ENCODE results near the gene ACAP1.

Gene ACAP1

GRCh38 chr17:7308625-7309433 lies 27.5 kb upstream of the ACAP1 start:
- H3K27ac ChIP-seq = peak overlapping the region; percentile 95 to 99
- H3K9me3 ChIP-seq = no peaks in the 10 kb centered on the region
- TF ChIP-seq CTCF (IDR thresholded peaks at IDR 0.05) = no peak
- intact Hi-C loops (cut with DNase I; ENCODE audit: low total_unique reads) = no loop called here
- H3K36me3 ChIP-seq = peaks cover 39 to 47% (median 43%) of the 10 kb centered on the region in 3 donors
- no peaks in the 10 kb centered on the region for H3K27me3 ChIP-seq
- DNase-seq = peak; percentile 80 to 87
- peaks cover 0 to 48% (median 37%) of the 10 kb centered on the region in 4 donors for H3K4me1 ChIP-seq
- peak overlapping the region; percentile 91 to 98 for H3K4me3 ChIP-seq

GRCh38 chr17:7309628-7310027 lies 26.7 kb upstream of the ACAP1 start:
- DNase-seq = no peak
- TF ChIP-seq CTCF (IDR thresholded peaks at IDR 0.05) = no peak
- H3K9me3 ChIP-seq = no peaks in the 10 kb centered on the region
- H3K27me3 ChIP-seq = no peaks in the 10 kb centered on the region
- intact Hi-C loops (cut with DNase I; ENCODE audit: low total_unique reads) = no loop called here
- peaks cover 0 to 56% (median 45%) of the 10 kb centered on the region in 4 donors for H3K4me1 ChIP-seq
- H3K27ac ChIP-seq = peak overlapping the region in 1 of 2 donors; percentile 95
- peak overlapping the region in 1 of 2 donors; percentile 98 for H3K4me3 ChIP-seq
- H3K36me3 ChIP-seq = peaks cover 41 to 52% (median 47%) of the 10 kb centered on the region in 3 donors

GRCh38 chr17:7311110-7311705 lies 25.1 kb upstream of the ACAP1 start:
- H3K4me1 ChIP-seq = peaks cover 0 to 63% (median 51%) of the 10 kb centered on the region in 4 donors
- no peak for TF ChIP-seq CTCF (IDR thresholded peaks at IDR 0.05)
- no peak overlapping the region for H3K27ac ChIP-seq
- peaks cover 41 to 52% (median 47%) of the 10 kb centered on the region in 3 donors for H3K36me3 ChIP-seq
- no peak overlapping the region for H3K4me3 ChIP-seq
- DNase-seq = no peak
- H3K27me3 ChIP-seq = no peaks in the 10 kb centered on the region
- intact Hi-C loops (cut with DNase I; ENCODE audit: low total_unique reads) = no loop called here
- H3K9me3 ChIP-seq = no peaks in the 10 kb centered on the region

- DNase-seq = no peak
- Histone ChIP-seq H3K27ac (no peak overlapping the region), H3K36me3 (peaks cover 41 to 61% (median 52%) of the 10 kb centered on the region in 3 donors), H3K4me1 (peaks cover 0 to 62% (median 48%) of the 10 kb centered on the region in 4 donors), H3K9me3 (no peaks in the 10 kb centered on the region), H3K27me3 (no peaks in the 10 kb centered on the region), H3K4me3 (no peak overlapping the region)
- intact Hi-C loops (cut with DNase I; ENCODE audit: low total_unique reads) = no loop called here
- TF ChIP-seq CTCF (IDR thresholded peaks at IDR 0.05) = no peak
Measured at GRCh38 chr17:7312432-7313087, 23.8 kb upstream of the ACAP1 start.

GRCh38 chr17:7313088-7313889 lies 23.0 kb upstream of the ACAP1 start:
- Histone ChIP-seq H3K36me3 (peaks cover 45 to 68% (median 60%) of the 10 kb centered on the region in 3 donors), H3K4me1 (peaks cover 0 to 62% (median 48%) of the 10 kb centered on the region in 4 donors), H3K27me3 (no peaks in the 10 kb centered on the region), H3K9me3 (no peaks in the 10 kb centered on the region), H3K4me3 (no peak overlapping the region), H3K27ac (no peak overlapping the region)
- intact Hi-C loops (cut with DNase I; ENCODE audit: low total_unique reads) = no loop called here
- no peak for TF ChIP-seq CTCF (IDR thresholded peaks at IDR 0.05)
- no peak for DNase-seq

Data from tibial artery (tissue), 4 donors.